ENCODE data around the gene HOXA10.

HOXA10 gene

GRCh38 chr7:27172315-27172774 lies 1.8 kb downstream of the HOXA10 start:
- peak; percentile 64 for DNase-seq (ENCODE audit: low read depth)
- H3K4me3 ChIP-seq (ENCODE audit: low read depth, low read length) = peak overlapping the region; percentile 82
- TF ChIP-seq, protein P1, sequence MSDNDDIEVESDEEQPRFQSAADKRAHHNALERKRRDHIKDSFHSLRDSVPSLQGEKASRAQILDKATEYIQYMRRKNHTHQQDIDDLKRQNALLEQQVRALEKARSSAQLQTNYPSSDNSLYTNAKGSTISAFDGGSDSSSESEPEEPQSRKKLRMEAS (IDR thresholded peaks at IDR 0.05; ENCODE audit: low read depth, low read length) = 0 out of 2 replicates have a peak, but pooled peaks have one; percentile 13
- peak; percentile 50; the same call in 1 of the 2 replicates for TF ChIP-seq MYC (IDR thresholded peaks at IDR 0.05; ENCODE audit: low read depth, low read length)
- TF ChIP-seq CTCF (IDR thresholded peaks at IDR 0.05; ENCODE audit: low read depth, low read length) = no peak
- no peak for TF ChIP-seq POLR2A (IDR thresholded peaks at IDR 0.05; ENCODE audit: extremely low read depth, insufficient read length)

DNA sequence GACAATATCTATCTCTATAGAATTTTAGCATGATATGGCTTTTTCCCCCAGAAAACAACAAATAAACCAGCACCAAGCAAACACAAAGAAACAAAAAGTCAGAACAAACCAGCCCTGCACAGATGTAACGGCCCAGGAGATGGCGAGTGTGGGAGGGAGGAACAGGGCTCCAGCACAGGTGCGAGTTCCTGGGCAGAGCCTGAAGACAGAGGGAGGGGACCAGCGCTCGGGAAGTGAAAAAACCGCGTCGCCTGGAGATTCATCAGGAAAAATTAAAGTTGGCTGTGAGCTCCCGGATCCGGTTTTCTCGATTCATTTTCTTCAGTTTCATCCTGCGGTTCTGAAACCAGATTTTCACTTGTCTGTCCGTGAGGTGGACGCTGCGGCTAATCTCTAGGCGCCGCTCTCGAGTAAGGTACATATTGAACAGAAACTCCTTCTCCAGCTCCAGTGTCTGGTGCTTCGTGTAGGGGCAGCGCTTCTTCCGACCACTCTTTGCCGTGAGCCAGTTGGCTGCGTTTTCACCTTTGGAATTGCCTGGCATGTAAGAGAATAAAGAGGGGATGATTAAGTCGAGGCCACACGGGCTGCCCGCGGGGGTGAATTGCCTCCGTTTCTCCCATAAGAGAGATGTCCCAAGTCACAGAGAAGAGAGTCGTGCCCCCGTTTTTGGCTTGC lies 2.3 kb downstream of the HOXA10 start:
- no peak for TF ChIP-seq CTCF (IDR thresholded peaks at IDR 0.05; ENCODE audit: low read depth, low read length)
- TF ChIP-seq POLR2A (IDR thresholded peaks at IDR 0.05; ENCODE audit: extremely low read depth, insufficient read length) = no peak
- TF ChIP-seq, protein P1 (IDR thresholded peaks at IDR 0.05; ENCODE audit: low read depth, low read length) = no peak
- TF ChIP-seq MYC (IDR thresholded peaks at IDR 0.05; ENCODE audit: low read depth, low read length) = no peak
- H3K4me3 ChIP-seq (ENCODE audit: low read depth, low read length) = peak overlapping the region; percentile 82
- DNase-seq (ENCODE audit: low read depth) = peak; percentile 27

GRCh38 chr7:27171325-27171636 lies 2.8 kb downstream of the HOXA10 start:
- peak overlapping the region; percentile 27 for H3K4me3 ChIP-seq (ENCODE audit: low read depth, low read length)
- no peak for TF ChIP-seq CTCF (IDR thresholded peaks at IDR 0.05; ENCODE audit: low read depth, low read length)
- TF ChIP-seq, protein P1 (IDR thresholded peaks at IDR 0.05; ENCODE audit: low read depth, low read length) = no peak
- no peak for DNase-seq (ENCODE audit: low read depth)

- H3K4me3 ChIP-seq (ENCODE audit: low read depth, low read length) = peak overlapping the region; percentile 27
- no peak for DNase-seq (ENCODE audit: low read depth)
- TF ChIP-seq CTCF (IDR thresholded peaks at IDR 0.05; ENCODE audit: low read depth, low read length) = no peak
Observed at GRCh38 chr7:27170426-27171324, 3.4 kb downstream of the HOXA10 start.

DNA sequence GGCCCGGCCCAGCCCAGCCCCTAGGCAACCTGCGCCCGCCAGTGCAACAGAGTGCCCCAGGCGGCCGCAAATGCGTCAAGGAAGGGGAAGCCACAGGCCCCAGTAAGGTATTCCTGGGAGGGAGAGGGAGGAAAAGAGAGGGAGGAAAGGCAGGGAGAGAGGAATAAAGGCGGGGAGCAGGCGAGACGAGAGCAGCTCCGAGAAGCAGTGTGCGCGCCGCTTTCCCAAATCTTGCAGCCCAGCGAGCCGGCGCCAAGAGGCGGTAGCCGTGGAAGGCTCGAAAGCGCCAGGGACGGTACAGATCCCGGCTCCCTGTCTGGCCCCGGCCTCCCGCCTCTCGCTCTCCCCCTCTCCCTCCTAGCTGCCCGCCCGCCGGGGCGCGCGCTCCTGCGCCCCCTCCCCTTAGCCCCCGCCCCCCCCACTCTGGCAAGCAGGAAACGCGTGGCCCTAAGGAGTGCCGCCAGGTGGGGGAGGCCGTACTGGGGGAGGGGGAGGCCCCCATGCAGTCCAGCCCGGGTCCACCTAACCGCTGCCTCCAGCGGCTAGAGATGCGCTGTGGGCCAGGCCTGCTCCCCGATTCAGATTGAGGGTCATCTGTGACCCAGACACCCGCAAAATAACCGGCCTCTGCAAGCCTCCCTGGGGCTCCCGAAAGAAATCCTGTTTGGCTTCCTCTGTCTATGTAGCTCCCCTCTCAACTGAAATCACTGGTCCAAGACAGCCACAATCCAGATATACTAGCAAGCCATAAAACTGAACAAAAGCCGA lies 4.3 kb downstream of the HOXA10 start:
- DNase-seq (ENCODE audit: low read depth) = no peak
- no peak overlapping the region for H3K4me3 ChIP-seq (ENCODE audit: low read depth, low read length)
- TF ChIP-seq MYC (IDR thresholded peaks at IDR 0.05; ENCODE audit: low read depth, low read length) (no peak), POLR2A (IDR thresholded peaks at IDR 0.05; ENCODE audit: extremely low read depth, insufficient read length) (no peak), CTCF (IDR thresholded peaks at IDR 0.05; ENCODE audit: low read depth, low read length) (no peak)
- TF ChIP-seq, protein P1 (IDR thresholded peaks at IDR 0.05; ENCODE audit: low read depth, low read length) = no peak
